Smooth muscle cell of bladder (primary cell): ENCODE data around the gene OMA1. TPM values are rescaled to one million over a fixed set of nuclear protein-coding genes. Genes with fewer than 3 reads are reported as not detected.

ENCODE experiments used
- total RNA-seq: library from RNA; depleted of rRNA; stranded (reverse); fragments of >200 nt; gene quantifications from 2 replicates; pipeline ENCODE4 v1.2.3, GENCODE V29; 2014

The OMA1 gene
- 28.2 and 40.7 TPM in 2 replicates for total RNA-seq

DNA sequence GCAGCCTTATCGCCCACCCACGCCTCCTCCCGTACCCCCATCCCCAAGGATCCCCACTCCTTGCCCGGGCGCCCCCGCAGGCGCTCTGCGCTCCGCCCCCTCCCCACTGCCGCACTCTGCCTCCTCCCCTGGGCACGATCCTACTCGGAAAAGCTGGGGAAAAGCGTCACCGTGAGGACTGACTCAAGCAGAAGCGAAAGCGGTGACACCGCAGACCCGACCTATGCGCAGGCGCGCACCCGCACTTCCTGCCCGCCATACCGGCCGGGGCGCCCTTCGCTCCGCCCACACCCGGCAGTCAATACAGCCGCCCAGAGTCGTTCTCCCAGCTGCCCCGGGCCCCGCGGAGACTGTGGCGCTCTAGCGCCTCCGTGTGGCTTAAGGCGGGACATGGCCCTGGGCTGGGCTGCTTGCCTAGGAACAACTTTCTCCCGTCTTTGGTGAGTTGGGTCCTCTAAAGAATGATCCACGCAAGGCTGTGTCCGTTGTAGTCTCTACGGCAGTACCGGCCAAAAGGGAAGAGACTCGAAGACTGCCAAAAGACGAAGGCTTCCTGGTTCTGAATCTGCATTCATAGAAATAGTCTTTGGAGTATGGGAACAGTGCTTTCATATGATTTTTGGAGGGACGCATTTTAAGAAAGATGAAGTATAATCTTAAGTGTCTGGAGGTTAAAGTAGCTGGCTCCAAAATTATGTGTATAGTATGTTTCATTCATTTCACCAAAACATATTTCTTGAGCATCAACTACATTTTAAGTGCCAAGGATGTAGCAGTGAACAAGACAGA is at the start of gene OMA1:
OMA1 (minus strand) TSS at position 207 of the 789 bp plus-strand sequence. CDS start 7,432 bp downstream, outside the sequence.

DNA sequence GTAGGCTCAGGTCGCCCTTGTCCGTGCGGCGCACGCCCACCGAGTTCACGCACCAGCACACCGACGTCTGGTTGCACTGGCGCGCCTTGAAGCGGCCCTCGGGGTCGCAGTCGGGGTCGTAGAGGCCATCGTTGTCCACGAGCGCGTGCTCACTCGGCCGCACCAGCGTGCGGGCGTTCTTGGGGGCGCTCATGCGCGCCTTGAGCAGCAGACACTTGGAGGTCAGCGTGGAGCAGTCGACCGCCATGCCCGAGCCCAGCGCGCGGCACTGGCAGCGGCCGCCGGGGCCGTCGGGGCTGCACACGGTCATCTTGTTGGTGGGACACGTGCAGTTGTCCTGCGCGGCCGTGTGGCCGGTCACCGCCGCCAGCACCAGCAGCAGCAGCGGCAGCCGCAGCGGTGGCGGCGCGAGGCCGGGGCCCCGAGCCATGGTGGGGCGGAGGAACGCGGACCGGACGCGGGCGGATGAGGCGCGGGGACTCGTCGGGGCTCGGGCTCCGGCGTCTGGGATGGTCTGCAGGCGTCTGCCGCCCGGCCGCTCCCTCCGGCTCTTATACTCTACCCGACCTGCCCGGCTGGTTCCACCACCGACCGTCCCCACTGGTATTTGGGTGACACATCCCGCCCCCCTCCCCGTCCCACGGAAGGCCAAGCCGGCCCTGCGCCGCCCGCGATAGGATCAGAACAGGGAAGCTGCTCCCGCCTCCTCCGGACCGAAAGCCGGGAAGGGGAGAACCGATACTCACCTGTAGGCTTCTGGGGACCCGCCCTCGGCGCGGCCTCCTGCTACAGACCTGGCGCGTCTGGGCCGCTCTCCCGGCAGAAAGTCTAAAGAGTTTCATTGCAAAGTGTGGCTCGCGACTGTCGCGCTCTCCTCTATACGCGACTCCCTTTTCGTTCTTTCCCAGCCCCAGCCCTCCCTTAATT is 30.5 kb upstream of the OMA1 start, which contains the start of gene TACSTD2:
TACSTD2 (minus strand) TSS at position 526 of the 927 bp plus-strand sequence; CDS start at position 430, 96 bp downstream.

Other genes starting within 250 kb of the OMA1 start
- 0.09 and 0.14 TPM in 2 replicates for gene TACSTD2, start 30.5 kb upstream of the OMA1 start, total RNA-seq
- gene MYSM1, start 153.3 kb upstream of the OMA1 start, total RNA-seq: 11.7 and 15.9 TPM in 2 replicates
- 27.9 and 58.1 TPM in 2 replicates for gene JUN, start 237.3 kb upstream of the OMA1 start, total RNA-seq